AG10803 (cell line): ENCODE results near the gene ZNF107.
"Not testable (repeated sequence)": the region's sequence is repeated elsewhere in the genome, so short reads cannot be mapped to it uniquely, and the experiment has no call there.

Experiments used
- DNase-seq: peaks from one replicate; pipeline ENCODE4 v3.0.0; 2010; ENCODE audit warnings: low read depth
- H3K4me3 ChIP-seq: 2 replicates; pipeline ENCODE4 v1.5.1; 2011; ENCODE audit warnings: mild to moderate bottlenecking, low read length, control low read depth
- TF ChIP-seq, protein P1 (sequence below): conservative IDR thresholded peaks from 2 replicates; pipeline ENCODE4 v1.5.1; 2011; ENCODE audit warnings: mild to moderate bottlenecking, low read length, control low read depth, inconsistent platforms

The ZNF107 gene

GRCh38 chr7:64656489-64656888 lies 9.4 kb upstream of the ZNF107 start:
- TF ChIP-seq, protein P1, sequence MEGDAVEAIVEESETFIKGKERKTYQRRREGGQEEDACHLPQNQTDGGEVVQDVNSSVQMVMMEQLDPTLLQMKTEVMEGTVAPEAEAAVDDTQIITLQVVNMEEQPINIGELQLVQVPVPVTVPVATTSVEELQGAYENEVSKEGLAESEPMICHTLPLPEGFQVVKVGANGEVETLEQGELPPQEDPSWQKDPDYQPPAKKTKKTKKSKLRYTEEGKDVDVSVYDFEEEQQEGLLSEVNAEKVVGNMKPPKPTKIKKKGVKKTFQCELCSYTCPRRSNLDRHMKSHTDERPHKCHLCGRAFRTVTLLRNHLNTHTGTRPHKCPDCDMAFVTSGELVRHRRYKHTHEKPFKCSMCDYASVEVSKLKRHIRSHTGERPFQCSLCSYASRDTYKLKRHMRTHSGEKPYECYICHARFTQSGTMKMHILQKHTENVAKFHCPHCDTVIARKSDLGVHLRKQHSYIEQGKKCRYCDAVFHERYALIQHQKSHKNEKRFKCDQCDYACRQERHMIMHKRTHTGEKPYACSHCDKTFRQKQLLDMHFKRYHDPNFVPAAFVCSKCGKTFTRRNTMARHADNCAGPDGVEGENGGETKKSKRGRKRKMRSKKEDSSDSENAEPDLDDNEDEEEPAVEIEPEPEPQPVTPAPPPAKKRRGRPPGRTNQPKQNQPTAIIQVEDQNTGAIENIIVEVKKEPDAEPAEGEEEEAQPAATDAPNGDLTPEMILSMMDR = no peak
- no peak for DNase-seq
- no peak overlapping the region for H3K4me3 ChIP-seq

DNA sequence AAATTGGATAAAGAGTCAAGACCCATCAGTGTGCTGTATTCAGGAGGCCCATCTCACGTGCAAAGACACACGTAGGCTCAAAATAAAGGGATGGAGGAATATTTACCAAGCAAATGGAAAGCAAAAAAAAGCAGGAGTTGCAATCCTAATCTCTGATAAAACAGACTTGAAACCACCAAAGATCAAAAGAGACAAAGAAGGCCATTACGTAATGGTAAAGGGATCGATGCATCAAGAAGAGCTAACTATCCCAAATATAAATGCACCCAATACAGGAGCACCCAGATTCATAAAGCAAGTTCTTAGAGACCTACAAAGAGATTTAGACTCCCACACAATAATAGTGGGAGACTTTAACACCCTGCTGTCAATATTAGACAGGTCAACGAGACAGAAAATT lies 3.8 kb upstream of the ZNF107 start:
- H3K4me3 ChIP-seq, DNase-seq: not testable (repeated sequence)

DNA sequence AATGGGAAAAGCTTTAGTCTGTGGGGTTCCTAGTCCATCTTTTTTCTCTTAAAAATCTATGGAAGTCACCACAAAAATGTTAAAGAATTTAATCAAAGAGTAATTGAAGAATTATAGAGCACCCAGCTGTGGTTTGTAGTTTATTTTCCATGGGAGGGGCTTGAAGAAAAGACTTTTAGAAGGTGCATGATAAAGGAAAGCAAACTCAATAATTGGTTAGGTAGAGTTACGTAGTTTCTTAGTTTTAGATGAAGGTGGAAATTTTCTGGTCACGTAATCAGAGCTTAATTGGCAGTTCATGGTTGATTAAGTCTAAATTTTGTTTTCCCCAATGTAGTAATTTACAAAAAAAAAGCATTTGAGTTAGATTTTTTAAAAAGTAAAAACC lies 724 bp downstream of the ZNF107 start:
- H3K4me3 ChIP-seq = peak overlapping the region; percentile 89
- no peak for DNase-seq
- TF ChIP-seq, protein P1 = no peak

- H3K4me3 ChIP-seq = peak overlapping the region; percentile 89; the same call in 1 of the 2 replicates
Observed at GRCh38 chr7:64667311-64667710, 1.4 kb downstream of the ZNF107 start.

GRCh38 chr7:64672414-64672813 lies 6.5 kb downstream of the ZNF107 start:
- TF ChIP-seq, protein P1 = no peak

More at GRCh38 chr7:64667311-64667710, 1.4 kb downstream of the ZNF107 start:
- TF ChIP-seq, protein P1 = no peak
- no peak for DNase-seq

GRCh38 chr7:64685091-64685490 lies 19.2 kb downstream of the ZNF107 start:
- H3K4me3 ChIP-seq = no peak overlapping the region
- TF ChIP-seq, protein P1 = no peak
- no peak for DNase-seq

More at GRCh38 chr7:64672414-64672813, 6.5 kb downstream of the ZNF107 start:
- H3K4me3 ChIP-seq = no peak overlapping the region
- no peak for DNase-seq

- H3K4me3 ChIP-seq = no peak overlapping the region
- TF ChIP-seq, protein P1 = no peak
- no peak for DNase-seq
Observed at GRCh38 chr7:64685741-64686140, 19.8 kb downstream of the ZNF107 start.

DNA sequence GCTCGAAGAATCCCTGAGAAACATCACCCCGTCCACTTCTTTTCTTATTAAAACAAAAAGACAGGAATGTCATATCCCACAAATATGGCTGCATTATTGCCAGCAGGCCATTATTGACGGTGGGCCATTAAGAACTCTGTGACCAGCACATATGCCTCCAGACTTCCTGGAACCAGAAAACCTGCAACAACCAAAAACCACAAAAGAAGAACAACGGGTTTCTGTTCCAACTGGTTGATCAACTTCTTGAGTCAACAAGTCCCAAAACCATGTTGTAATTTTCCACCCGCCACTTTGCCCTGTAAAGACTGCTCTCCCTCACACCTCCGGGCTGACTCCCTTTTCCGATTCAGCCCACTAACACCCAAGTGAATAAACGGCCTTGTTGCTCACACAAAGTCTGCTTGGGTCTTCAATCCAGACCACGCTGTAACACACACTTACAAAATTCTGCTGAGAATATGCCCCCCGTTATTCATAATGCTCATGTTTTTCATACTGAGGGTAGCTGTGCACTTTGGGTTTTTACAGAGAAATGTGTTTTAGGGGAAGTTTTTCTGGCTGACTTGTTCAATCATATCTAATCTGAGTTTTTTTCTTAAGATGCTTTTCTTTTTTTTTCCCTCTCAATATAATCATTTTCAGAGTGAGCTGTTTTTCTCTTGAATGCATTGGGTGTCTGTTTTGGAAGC lies 20.7 kb downstream of the ZNF107 start:
- TF ChIP-seq, protein P1 = no peak
- DNase-seq = no peak
- no peak overlapping the region for H3K4me3 ChIP-seq
